GM12873 (cell line): Measurements from ENCODE around the gene ARRB1.

ENCODE experiments used
- TF ChIP-seq, protein P1 (sequence below): IDR thresholded peaks from 2 replicates; pipeline ENCODE4 v1.5.1; 2012; ENCODE audit warnings: low read depth, mild to moderate bottlenecking, moderate library complexity, low read length, control low read depth; ENCODE audit not compliant: insufficient read depth; ENCODE audit errors: missing control alignments

The ARRB1 gene

GRCh38 chr11:75351541-75351790 lies at the start of gene ARRB1:
Gene ARRB1 (minus strand): TSS chr11:75351661. CDS start chr11:75351607, 54 bp downstream.
- TF ChIP-seq, protein P1, sequence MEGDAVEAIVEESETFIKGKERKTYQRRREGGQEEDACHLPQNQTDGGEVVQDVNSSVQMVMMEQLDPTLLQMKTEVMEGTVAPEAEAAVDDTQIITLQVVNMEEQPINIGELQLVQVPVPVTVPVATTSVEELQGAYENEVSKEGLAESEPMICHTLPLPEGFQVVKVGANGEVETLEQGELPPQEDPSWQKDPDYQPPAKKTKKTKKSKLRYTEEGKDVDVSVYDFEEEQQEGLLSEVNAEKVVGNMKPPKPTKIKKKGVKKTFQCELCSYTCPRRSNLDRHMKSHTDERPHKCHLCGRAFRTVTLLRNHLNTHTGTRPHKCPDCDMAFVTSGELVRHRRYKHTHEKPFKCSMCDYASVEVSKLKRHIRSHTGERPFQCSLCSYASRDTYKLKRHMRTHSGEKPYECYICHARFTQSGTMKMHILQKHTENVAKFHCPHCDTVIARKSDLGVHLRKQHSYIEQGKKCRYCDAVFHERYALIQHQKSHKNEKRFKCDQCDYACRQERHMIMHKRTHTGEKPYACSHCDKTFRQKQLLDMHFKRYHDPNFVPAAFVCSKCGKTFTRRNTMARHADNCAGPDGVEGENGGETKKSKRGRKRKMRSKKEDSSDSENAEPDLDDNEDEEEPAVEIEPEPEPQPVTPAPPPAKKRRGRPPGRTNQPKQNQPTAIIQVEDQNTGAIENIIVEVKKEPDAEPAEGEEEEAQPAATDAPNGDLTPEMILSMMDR: no peak

DNA sequence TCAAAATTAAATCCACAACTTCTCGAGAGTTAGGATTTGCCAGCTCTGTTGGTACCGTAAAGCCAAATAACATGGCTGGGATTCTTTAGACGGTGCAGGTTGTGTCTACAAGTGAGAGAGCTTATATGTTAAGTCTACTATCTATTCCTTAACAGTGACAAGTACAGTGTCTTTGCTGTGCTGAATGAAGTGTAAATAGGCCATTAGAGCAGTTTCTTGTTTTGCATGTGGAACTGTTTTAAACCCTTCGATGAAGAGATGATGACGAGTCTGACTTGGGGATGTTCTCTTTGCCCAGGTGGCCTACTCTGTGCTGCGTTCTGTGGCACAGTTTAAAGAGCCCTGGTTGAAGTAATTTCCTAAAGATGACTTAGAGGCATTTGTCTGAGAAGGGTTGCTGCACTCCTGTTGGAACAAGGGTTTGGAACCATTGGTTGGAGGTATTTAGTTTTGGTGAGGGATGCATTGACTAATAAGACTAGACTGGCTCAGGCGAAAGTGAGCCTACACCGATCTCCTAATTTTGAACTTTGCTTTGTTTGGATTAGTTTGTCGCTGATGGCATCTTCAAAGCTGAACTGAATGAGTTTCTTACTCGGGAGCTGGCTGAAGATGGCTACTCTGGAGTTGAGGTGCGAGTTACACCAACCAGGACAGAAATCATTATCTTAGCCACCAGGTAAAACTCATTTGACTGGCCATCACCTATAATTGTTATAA lies 48.8 kb upstream of the ARRB1 start:
- TF ChIP-seq, protein P1: no peak

DNA sequence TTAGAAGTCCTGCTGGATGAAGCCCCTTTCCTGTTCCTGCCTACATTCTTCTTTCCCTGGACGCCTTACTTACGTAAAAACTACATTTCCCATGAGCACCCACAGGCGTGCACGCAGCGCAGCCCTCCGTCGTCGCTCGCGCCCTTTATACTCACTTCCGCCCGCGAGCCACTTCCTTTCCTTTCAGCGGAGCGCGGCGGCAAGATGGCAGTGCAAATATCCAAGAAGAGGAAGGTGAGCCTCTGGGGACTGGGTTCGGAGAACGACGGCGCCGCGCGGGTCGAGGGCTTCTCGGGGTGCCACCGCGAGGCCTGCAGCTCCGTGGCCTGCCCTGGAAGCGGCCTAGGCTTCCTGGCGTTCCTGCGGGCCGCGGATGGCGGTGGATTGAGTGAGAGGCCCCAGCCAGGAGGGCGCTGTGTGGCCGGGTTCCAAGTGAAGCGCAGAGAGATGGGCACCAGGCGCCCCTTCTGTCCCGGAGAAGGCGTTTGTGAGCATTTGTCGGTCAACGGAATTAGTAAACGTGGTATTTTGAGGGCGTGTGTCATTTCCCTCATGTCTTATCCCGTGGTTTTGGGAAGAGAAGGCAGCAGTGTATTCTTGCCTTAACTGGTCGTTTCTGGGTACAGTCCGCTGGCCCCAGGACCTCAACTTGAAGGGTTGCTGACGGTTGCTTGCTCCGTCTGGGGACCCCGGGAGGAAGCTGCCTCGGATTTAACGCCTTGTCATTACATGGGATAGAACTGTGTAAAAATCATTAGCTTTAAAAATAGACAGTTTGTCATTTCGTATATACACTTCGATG lies 48.1 kb upstream of the ARRB1 start, which contains the start of gene RPS3:
TSS of gene RPS3 (plus strand) at position 175 of the 802 bp plus-strand sequence. CDS start at position 205, 30 bp downstream.
- TF ChIP-seq, protein P1: peak; percentile 27

GRCh38 chr11:75398906-75399305 lies 47.4 kb upstream of the ARRB1 start:
- TF ChIP-seq, protein P1: no peak

GRCh38 chr11:75394085-75394840 lies 42.8 kb upstream of the ARRB1 start:
- TF ChIP-seq, protein P1: no peak

- TF ChIP-seq, protein P1: no peak
Measured at GRCh38 chr11:75389925-75390324, 38.5 kb upstream of the ARRB1 start.

- TF ChIP-seq, protein P1: no peak
Measured at GRCh38 chr11:75389276-75389605, 37.8 kb upstream of the ARRB1 start.
